Retinal pigment epithelial cell (primary cell): ENCODE measurements around the gene TXNL4A.

ENCODE experiments used
- DNase-seq: peaks from one replicate; pipeline ENCODE4 v3.0.0-alpha.2; 2010; ENCODE audit warnings: low read depth
- H3K4me3 ChIP-seq: 2 replicates; pipeline ENCODE4 v1.5.1; 2011; ENCODE audit warnings: mild to moderate bottlenecking, low read length, control low read depth, moderate library complexity
- TF ChIP-seq, protein P1 (sequence below): conservative IDR thresholded peaks from 2 replicates; pipeline ENCODE4 v1.5.1; 2011; ENCODE audit warnings: low read depth, low read length, control low read depth, inconsistent platforms

The TXNL4A gene

DNA sequence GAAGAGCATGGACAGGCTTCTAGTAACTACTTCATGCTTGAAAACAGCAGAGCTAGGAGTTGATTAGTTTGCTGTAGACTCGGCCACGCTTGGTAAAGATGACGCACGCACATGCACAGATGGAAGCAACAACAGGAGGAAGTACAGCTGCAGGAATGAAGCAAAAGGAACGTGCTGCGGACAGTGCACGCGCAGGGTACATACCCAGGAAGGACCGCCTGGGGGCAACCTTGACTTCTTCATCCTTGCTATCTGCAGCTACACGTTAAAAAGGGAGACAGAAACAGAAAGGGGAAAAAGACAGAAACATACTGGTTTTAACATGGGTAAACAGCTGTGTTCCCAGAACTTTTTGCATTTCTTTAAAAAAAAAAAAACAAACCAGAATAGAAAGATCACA is 54.6 kb downstream of the TXNL4A start:
- DNase-seq = no peak
- TF ChIP-seq, protein P1, sequence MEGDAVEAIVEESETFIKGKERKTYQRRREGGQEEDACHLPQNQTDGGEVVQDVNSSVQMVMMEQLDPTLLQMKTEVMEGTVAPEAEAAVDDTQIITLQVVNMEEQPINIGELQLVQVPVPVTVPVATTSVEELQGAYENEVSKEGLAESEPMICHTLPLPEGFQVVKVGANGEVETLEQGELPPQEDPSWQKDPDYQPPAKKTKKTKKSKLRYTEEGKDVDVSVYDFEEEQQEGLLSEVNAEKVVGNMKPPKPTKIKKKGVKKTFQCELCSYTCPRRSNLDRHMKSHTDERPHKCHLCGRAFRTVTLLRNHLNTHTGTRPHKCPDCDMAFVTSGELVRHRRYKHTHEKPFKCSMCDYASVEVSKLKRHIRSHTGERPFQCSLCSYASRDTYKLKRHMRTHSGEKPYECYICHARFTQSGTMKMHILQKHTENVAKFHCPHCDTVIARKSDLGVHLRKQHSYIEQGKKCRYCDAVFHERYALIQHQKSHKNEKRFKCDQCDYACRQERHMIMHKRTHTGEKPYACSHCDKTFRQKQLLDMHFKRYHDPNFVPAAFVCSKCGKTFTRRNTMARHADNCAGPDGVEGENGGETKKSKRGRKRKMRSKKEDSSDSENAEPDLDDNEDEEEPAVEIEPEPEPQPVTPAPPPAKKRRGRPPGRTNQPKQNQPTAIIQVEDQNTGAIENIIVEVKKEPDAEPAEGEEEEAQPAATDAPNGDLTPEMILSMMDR = no peak
- no peak overlapping the region for H3K4me3 ChIP-seq

DNA sequence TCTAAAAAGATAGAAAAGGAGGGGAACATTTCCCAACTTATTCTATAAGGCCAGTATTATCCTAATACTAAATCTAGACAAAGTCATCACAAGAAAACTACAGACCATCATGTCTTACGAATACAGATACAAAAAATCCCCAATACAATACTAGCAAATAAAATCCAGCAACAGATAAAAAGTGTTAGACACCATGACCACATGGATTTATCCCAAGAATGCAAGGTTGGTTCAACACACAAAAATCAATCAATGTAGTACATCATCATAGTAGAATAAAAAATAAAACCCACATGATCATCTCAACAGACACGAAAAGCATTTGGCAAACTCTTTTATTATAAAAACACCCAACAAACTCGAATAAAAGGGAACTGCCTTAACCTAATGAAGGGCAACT is 55.5 kb downstream of the TXNL4A start:
- H3K4me3 ChIP-seq = no peak overlapping the region
- TF ChIP-seq, protein P1 = no peak
- DNase-seq = no peak

DNA sequence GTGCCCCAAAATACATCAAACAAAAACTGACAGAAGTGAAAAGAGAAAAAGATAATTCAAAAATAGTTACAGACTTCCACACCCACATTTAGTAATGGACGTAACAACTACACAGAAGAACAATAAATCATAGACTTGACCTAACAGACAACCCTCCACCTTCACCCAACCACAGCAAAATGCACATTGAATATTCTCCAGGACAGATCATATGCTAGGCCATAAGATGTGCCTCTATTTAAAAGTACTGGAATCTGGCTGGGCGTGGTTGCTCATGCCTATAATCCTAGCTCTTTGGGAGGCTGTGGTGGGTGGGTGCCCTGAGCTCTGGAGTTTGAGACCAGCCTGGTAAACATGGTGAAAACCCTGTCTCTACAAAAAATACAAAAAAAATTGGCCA is 56.9 kb downstream of the TXNL4A start:
- DNase-seq = no peak
- H3K4me3 ChIP-seq = no peak overlapping the region
- TF ChIP-seq, protein P1 = no peak

DNA sequence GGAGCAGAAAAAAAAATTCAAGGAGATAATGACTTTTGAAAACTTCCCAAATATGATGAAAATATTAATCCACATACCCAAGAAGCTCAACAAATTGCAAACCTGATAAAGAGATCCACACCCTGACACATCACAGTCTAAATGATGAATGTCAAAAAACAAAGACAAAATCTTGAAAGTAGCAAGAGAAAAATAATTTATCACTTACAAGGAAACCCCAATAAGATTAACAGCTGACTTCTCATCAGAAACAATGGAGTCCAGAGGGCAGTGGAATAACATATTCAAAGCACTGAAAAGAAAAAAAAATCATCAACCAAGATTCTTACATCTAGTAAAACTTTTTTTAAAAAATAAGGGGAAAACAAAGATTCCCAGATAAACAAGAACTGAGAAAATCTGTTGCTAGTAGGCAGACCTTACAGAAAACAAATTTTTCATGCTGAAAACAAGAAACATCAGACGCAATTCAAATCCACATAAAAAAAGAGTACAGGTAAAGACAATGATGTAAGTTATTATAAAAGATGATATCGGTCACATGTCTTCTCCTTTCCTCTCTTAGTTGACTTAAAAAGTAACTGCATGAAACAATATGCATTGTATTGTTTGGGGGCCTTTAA is 58.2 kb downstream of the TXNL4A start:
- DNase-seq = no peak
- TF ChIP-seq, protein P1 = no peak
- H3K4me3 ChIP-seq = no peak overlapping the region

DNA sequence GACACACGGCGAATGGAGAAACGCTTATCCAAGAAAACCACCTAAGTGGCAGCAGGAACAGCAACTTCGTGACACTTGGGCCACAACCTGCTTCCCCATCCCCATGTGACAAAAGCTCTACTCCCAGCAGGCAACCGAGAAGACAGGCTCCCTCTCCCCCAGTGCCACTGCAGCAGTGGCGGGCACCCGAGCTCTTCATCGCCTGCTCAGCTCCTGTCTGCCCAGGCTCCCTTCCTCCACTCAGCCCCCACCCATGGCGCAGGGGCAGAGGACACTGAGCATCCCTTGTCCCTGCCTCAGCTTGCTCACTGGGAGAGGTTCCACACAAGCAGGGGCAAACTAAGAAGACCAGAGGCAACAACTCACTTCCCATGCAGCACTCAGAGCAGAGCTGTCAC is 59.8 kb downstream of the TXNL4A start:
- TF ChIP-seq, protein P1 = no peak
- H3K4me3 ChIP-seq = no peak overlapping the region
- no peak for DNase-seq

DNA sequence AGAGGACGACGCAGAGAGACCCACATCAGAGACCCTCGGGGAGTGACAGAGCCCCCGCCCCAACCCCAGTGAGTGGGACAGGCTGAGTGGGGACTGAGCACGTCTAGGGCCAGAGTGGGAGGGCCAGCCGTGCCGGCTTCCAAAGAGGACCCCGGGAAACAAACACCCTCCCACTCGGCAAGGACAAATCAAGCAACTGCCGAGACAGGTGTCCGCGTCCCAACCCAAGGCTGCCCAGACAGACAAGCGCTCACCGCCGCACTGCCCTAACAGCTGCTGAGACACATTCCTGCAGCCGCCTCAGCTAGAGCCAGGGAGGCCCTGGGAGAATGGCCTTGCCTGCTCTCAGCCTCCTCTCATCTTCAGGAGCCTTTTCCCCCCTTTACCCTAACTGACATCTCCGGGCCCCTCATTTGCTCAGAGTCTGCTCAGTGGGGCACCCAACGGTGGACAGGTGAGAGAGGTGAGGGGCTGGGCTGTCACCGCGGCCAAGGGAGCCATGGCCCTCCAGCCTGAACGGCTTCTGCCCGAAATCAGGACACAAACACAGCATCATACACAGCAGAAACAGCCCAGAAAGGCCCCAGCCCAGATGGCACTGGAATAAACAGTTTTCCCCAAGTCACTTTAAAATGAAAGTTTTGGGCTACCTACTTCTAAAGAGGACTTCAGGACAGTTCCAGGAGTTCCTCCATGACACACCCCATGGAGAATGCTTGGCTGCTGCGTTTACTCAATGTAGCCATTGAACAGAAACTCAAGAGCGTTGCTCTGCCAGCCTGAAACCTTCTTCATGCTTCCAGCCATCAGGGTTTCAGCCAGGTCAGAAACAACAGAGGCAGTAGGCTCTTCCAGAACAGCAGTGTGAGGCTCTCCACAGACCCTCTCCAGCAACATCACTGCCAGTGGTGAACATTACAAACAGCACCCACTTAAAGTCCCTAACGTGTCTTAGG is 60.5 kb downstream of the TXNL4A start:
- TF ChIP-seq, protein P1 = no peak
- no peak overlapping the region for H3K4me3 ChIP-seq
- no peak for DNase-seq
